CD4-positive, alpha-beta T cell treated with Interleukin-6 for 4 hours (primary cell): ENCODE data around the gene SLC13A4.
"Not testable (repeated sequence)": the region's sequence is repeated elsewhere in the genome, so short reads cannot be mapped to it uniquely, and the experiment has no call there.

Source experiments
- DNase-seq: peaks from one replicate; pipeline ENCODE4 v3.0.0-alpha.2; 2020; ENCODE audit warnings: mixed read lengths

SLC13A4 gene

GRCh38 chr7:135716677-135717238, 11.2 kb downstream of the SLC13A4 start:
- no peak for DNase-seq

- no peak for DNase-seq
Observed at GRCh38 chr7:135715673-135716072, 12.3 kb downstream of the SLC13A4 start.

GRCh38 chr7:135715055-135715522, 12.9 kb downstream of the SLC13A4 start:
- DNase-seq: no peak

- no peak for DNase-seq
Observed at GRCh38 chr7:135714534-135715009, 13.4 kb downstream of the SLC13A4 start.

- DNase-seq: no peak
Observed at GRCh38 chr7:135713836-135714470, 14.0 kb downstream of the SLC13A4 start.

GRCh38 chr7:135712796-135713195, 15.2 kb downstream of the SLC13A4 start:
- no peak for DNase-seq

- DNase-seq: no peak
Observed at GRCh38 chr7:135712182-135712782, 15.7 kb downstream of the SLC13A4 start.

- no peak for DNase-seq
Observed at GRCh38 chr7:135711139-135711469, 16.9 kb downstream of the SLC13A4 start.

GRCh38 chr7:135710417-135711138, 17.4 kb downstream of the SLC13A4 start:
- DNase-seq: peak; percentile 12

GRCh38 chr7:135709508-135709907, 18.5 kb downstream of the SLC13A4 start:
- DNase-seq: no peak

GRCh38 chr7:135708041-135708440, 19.9 kb downstream of the SLC13A4 start:
- no peak for DNase-seq

- no peak for DNase-seq
Observed at GRCh38 chr7:135707570-135707966, 20.4 kb downstream of the SLC13A4 start.

GRCh38 chr7:135706858-135707569, 21.0 kb downstream of the SLC13A4 start:
- no peak for DNase-seq

- DNase-seq: no peak
Observed at GRCh38 chr7:135706038-135706742, 21.8 kb downstream of the SLC13A4 start.

GRCh38 chr7:135704698-135705097, 23.3 kb downstream of the SLC13A4 start:
- no peak for DNase-seq

- no peak for DNase-seq
Observed at GRCh38 chr7:135704074-135704473, 23.9 kb downstream of the SLC13A4 start.

GRCh38 chr7:135697276-135698049, 30.5 kb downstream of the SLC13A4 start:
- no peak for DNase-seq

- no peak for DNase-seq
Observed at GRCh38 chr7:135693558-135693957, 34.4 kb downstream of the SLC13A4 start.

- not testable (repeated sequence) for DNase-seq
Observed at GRCh38 chr7:135692606-135693005, 35.4 kb downstream of the SLC13A4 start.

GRCh38 chr7:135692055-135692454, 35.9 kb downstream of the SLC13A4 start:
- DNase-seq: no peak

GRCh38 chr7:135690566-135690965, 37.4 kb downstream of the SLC13A4 start:
- DNase-seq: no peak

- no peak for DNase-seq
Observed at GRCh38 chr7:135687466-135687865, 40.5 kb downstream of the SLC13A4 start.
